NCI-H1436 treated with DMSO at 0.1 percent for 48 hours (cell line): ENCODE results near the gene LENEP.
"Not testable (repeated sequence)": the region's sequence is repeated elsewhere in the genome, so short reads cannot be mapped to it uniquely, and the experiment has no call there.

Experiments used
- DNase-seq: peaks from one replicate; lab custom pipeline; 2025; lab: John Stamatoyannopoulos, UW

LENEP gene

GRCh38 chr1:154975409-154976059 is 17.9 kb upstream of the LENEP start:
- no peak for DNase-seq

- DNase-seq, result not testable (repeated sequence)
Measured at GRCh38 chr1:154977762-154978161, 15.6 kb upstream of the LENEP start.

- DNase-seq, result no peak
Measured at GRCh38 chr1:154978360-154978759, 15.0 kb upstream of the LENEP start.

GRCh38 chr1:154982341-154982740 is 11.0 kb upstream of the LENEP start:
- DNase-seq, result no peak

GRCh38 chr1:154982897-154983648 is 10.3 kb upstream of the LENEP start, which contains the start of gene FLAD1:
FLAD1 (plus strand) TSS chr1:154983344; CDS start chr1:154983695, 351 bp downstream.
- DNase-seq, result peak; percentile 99

- no peak for DNase-seq
Measured at GRCh38 chr1:154983776-154984466, 9.5 kb upstream of the LENEP start.

GRCh38 chr1:154986736-154987135 is 6.7 kb upstream of the LENEP start:
- not testable (repeated sequence) for DNase-seq

- no peak for DNase-seq
Measured at GRCh38 chr1:154987326-154987725, 6.1 kb upstream of the LENEP start.

- DNase-seq, result no peak
Measured at GRCh38 chr1:154988058-154988954, 5.1 kb upstream of the LENEP start.

GRCh38 chr1:154989195-154989860 is 4.1 kb upstream of the LENEP start:
- no peak for DNase-seq

GRCh38 chr1:154990276-154990675 is 3.1 kb upstream of the LENEP start:
- DNase-seq, result no peak

- DNase-seq, result no peak
Measured at GRCh38 chr1:154992721-154993571, 440 bp upstream of the LENEP start.

GRCh38 chr1:154994269-154994587 is 842 bp downstream of the LENEP start:
- DNase-seq, result no peak

- DNase-seq, result no peak
Measured at GRCh38 chr1:154994591-154994990, 1.2 kb downstream of the LENEP start.

GRCh38 chr1:154995301-154995983 is 2.1 kb downstream of the LENEP start:
- not testable (repeated sequence) for DNase-seq

GRCh38 chr1:154996966-154997701 is 3.7 kb downstream of the LENEP start:
- no peak for DNase-seq

GRCh38 chr1:154998201-154998780 is 4.9 kb downstream of the LENEP start:
- no peak for DNase-seq

- DNase-seq, result no peak
Measured at GRCh38 chr1:154998818-154999570, 5.6 kb downstream of the LENEP start.
